ENCODE results near the gene SCUBE3.

The SCUBE3 gene

DNA sequence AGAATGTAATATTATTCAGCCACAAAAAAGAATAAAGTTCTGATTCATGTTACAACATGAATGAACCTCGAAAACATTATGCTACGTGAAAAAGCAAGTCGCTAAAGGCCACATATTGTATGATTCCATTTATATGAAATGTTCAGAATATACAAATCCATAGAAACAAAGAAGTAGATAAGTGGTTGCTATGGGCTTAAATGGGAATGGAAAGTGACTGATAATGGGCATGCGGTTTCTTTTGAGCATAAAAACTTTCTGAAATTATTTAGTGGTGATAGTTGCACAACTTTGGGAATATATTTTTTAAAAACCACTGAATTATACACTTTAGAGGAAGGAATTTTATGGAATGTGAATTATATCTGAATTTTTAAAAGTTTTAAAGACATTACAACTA, 39.3 kb upstream of the SCUBE3 start:
- TF ChIP-seq, protein P1, sequence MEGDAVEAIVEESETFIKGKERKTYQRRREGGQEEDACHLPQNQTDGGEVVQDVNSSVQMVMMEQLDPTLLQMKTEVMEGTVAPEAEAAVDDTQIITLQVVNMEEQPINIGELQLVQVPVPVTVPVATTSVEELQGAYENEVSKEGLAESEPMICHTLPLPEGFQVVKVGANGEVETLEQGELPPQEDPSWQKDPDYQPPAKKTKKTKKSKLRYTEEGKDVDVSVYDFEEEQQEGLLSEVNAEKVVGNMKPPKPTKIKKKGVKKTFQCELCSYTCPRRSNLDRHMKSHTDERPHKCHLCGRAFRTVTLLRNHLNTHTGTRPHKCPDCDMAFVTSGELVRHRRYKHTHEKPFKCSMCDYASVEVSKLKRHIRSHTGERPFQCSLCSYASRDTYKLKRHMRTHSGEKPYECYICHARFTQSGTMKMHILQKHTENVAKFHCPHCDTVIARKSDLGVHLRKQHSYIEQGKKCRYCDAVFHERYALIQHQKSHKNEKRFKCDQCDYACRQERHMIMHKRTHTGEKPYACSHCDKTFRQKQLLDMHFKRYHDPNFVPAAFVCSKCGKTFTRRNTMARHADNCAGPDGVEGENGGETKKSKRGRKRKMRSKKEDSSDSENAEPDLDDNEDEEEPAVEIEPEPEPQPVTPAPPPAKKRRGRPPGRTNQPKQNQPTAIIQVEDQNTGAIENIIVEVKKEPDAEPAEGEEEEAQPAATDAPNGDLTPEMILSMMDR (IDR thresholded peaks at IDR 0.05; ENCODE audit: low read depth, low read length, missing control alignments): no peak
- H3K4me3 ChIP-seq (ENCODE audit: low read depth, low read length): no peak overlapping the region
- no peak for DNase-seq (ENCODE audit: low read depth)

DNA sequence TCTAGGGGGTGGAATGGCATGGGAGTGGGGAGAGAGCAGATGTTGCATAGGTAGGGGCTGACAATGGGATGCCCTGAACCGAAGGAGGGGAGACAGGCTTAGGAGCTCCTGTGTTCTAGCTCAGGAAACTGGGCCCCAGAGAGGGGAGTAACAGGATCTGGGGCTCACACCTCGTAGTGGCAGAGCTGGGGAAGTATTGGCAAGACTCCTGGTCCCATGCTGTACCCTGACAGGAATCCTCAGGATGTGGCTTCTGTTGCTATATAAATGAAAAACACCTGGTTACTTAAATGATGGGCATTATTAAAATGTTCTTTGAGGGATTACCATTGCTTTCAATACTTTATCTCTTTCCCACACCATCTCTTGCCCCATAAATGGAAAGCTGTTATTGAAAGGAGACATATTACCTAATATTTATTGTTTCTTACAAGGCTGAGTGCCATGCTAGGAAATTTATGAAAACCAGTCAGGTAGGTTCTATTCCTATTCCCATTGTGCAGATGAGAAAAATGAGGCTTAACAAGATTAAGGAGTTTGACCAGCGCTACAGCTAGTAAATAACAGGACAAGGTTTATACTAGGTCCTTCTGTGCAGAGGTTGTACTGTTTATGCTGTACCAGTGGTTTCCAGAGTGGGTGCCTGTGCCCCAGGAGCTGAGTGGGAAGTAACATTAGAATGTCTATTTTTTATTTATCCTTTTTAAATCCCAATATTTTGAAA, 37.3 kb upstream of the SCUBE3 start:
- no peak for DNase-seq (ENCODE audit: low read depth)
- TF ChIP-seq, protein P1 (IDR thresholded peaks at IDR 0.05; ENCODE audit: low read depth, low read length, missing control alignments): no peak
- no peak overlapping the region for H3K4me3 ChIP-seq (ENCODE audit: low read depth, low read length)

DNA sequence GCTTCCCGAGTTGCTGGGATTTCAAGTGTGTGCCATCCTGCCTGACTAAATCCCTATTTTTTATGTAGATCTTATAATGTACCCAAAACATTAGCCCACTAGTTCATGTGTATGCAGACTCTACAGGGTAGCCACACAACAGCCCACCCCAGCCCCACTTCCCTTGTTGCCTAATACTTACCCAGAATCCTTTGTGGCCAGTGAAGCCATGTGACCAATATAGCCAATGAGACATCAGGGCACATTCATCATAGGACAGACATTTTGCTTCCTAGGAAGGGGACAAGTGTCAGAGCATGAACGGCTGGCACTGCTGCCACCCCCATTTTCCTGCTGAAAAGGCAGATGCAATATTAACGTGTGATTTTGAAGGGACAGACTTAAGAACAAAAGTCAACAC, 36.6 kb upstream of the SCUBE3 start:
- DNase-seq (ENCODE audit: low read depth): no peak
- no peak overlapping the region for H3K4me3 ChIP-seq (ENCODE audit: low read depth, low read length)
- TF ChIP-seq, protein P1 (IDR thresholded peaks at IDR 0.05; ENCODE audit: low read depth, low read length, missing control alignments): no peak

DNA sequence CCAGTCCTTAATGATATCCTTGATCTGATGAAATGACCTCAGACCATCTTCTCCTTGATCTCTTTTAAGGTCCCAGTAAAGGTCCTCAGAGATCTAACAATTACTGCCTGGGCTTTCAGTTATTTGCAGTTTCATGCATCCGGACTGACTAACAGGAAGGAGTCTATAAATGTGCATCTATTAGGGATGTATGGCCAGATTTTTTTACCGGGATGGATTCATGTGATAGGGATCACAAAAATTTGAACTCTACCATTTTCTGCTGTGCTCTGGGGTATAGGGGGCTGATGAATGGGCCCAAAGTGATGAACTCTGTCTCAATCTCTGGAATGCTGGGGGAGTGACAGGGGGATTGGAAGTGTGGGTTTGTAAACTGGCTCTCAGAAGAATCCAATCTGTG, 36.2 kb upstream of the SCUBE3 start:
- TF ChIP-seq, protein P1 (IDR thresholded peaks at IDR 0.05; ENCODE audit: low read depth, low read length, missing control alignments): no peak
- DNase-seq (ENCODE audit: low read depth): no peak

DNA sequence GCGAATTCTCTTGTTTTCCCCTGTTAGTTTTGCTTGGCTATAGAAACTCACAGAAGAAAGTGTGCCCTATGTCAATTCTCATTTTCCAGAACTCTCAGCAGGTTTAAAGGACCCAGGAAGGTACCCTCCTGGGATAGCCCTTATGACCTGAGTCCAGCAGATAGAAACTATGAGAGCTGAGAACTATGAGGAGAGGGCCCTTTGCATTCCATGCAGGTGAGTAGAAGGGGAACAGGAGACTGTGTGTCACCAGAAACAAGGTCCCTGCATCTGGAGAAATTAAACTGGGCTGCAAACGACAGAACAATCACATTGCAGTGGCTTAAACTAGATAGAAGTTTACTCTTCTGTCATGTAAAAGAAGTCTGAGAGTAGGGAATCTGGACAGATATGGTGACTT, 35.7 kb upstream of the SCUBE3 start:
- TF ChIP-seq, protein P1 (IDR thresholded peaks at IDR 0.05; ENCODE audit: low read depth, low read length, missing control alignments): no peak
- DNase-seq (ENCODE audit: low read depth): no peak
- H3K4me3 ChIP-seq (ENCODE audit: low read depth, low read length): no peak overlapping the region

More for the DNA sequence above, 36.2 kb upstream of the SCUBE3 start:
- no peak overlapping the region for H3K4me3 ChIP-seq (ENCODE audit: low read depth, low read length)

DNA sequence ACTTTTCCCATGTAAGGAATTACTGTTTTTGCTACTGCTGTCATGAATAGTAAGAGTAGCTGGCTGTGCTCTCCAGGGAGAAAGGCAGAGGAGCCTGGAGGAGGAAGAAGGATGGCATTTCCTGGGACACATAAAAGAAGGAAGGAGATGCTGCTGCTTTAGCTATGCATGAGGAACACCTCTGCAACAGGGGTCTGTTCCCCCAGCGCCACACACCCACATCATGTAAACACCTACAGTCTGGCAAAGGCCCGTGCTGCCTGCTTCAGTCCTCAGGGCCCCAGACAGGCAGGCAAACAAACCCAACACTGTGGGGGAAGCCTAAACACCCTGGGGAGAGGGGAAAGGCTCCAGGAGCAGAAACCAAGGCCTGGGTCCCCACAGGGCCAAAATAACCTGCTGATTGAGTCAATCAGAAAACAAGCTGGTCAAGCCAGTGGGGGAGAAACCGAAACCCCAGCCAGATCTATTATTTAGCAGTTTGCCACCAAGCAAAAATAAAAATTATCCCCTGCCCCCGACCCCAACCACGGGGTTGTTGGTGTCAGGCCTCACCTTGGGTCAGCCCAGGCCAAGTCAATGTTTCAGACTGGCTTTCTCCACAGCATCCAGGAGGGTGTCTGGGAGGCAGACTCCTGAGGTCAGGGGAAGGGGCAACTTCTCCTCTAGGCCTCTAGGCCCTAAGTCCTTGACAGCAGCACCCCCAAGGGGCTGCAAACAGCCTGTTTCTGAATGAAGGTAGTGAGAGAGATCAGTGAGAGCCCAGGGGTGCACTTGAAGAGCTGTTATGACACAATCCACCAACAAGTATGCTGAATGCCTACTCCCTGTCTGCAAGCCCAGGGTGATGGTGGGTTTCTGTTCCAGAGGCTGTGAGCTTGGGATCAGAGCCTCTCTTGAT, 34.6 kb upstream of the SCUBE3 start:
- no peak for DNase-seq (ENCODE audit: low read depth)
- TF ChIP-seq, protein P1 (IDR thresholded peaks at IDR 0.05; ENCODE audit: low read depth, low read length, missing control alignments): peak; percentile 26
- H3K4me3 ChIP-seq (ENCODE audit: low read depth, low read length): no peak overlapping the region
